NCI-H82 treated with DMSO at 0.1 percent for 48 hours (cell line): ENCODE measurements around the gene FGF9.

Experiments
- DNase-seq: peaks from one replicate; lab custom pipeline; 2025; ENCODE audit not compliant: unreplicated experiment; lab: John Stamatoyannopoulos, UW

FGF9 gene

GRCh38 chr13:21752501-21752900 lies 81.6 kb downstream of the FGF9 start:
- DNase-seq: no peak

GRCh38 chr13:21753117-21753729 lies 82.3 kb downstream of the FGF9 start:
- no peak for DNase-seq
